ENCODE results near the gene EMP2.

GRCh38 chr16:10493276-10493675 is 87.1 kb downstream of the EMP2 start:
- TF ChIP-seq, protein P1, sequence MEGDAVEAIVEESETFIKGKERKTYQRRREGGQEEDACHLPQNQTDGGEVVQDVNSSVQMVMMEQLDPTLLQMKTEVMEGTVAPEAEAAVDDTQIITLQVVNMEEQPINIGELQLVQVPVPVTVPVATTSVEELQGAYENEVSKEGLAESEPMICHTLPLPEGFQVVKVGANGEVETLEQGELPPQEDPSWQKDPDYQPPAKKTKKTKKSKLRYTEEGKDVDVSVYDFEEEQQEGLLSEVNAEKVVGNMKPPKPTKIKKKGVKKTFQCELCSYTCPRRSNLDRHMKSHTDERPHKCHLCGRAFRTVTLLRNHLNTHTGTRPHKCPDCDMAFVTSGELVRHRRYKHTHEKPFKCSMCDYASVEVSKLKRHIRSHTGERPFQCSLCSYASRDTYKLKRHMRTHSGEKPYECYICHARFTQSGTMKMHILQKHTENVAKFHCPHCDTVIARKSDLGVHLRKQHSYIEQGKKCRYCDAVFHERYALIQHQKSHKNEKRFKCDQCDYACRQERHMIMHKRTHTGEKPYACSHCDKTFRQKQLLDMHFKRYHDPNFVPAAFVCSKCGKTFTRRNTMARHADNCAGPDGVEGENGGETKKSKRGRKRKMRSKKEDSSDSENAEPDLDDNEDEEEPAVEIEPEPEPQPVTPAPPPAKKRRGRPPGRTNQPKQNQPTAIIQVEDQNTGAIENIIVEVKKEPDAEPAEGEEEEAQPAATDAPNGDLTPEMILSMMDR (tag by site-specific recombination; IDR thresholded peaks at IDR 0.05) = no peak
- no peak for TF ChIP-seq EGR2 (tag by site-specific recombination; IDR thresholded peaks at IDR 0.05; ENCODE audit: low read depth)
